NCI-H2107 (cell line): ENCODE measurements around the gene PLCB3.

Experiments
- DNase-seq: peaks from one replicate; lab custom pipeline; 2025; lab: John Stamatoyannopoulos, UW

PLCB3 gene

DNA sequence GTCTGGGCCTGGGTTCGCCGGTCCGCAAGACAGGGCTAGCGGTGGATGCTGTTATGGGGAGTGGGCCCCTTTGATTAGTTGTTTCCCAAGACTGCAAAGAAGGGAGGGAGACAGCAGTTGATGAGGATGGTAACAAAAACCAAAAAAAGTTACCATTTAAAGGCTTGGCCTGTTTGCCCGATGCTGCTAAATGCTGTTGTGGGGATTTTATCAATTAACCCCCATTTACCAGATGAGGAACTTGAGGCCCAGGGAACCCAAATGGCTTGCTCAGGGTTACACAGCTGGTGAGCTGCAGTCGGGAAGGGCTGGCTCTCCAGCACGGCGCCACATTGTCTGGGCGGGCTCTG, 28.7 kb upstream of the PLCB3 start:
- no peak for DNase-seq

DNA sequence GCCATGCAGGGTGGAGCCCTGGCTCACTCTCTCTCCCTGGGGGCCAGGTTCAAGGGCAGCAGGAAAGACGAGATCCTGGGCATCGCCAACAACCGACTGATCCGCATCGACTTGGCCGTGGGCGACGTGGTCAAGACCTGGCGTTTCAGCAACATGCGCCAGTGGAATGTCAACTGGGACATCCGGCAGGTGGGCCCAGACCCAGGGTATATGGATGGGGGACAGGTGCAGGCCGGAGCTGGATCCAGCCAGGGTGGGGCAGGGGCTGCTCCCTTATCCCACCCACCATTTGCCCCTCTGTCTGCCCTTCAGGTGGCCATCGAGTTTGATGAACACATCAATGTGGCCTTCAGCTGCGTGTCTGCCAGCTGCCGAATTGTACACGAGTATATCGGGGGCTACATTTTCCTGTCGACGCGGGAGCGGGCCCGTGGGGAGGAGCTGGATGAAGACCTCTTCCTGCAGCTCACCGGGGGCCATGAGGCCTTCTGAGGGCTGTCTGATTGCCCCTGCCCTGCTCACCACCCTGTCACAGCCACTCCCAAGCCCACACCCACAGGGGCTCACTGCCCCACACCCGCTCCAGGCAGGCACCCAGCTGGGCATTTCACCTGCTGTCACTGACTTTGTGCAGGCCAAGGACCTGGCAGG, 28.2 kb upstream of the PLCB3 start:
- no peak for DNase-seq

DNA sequence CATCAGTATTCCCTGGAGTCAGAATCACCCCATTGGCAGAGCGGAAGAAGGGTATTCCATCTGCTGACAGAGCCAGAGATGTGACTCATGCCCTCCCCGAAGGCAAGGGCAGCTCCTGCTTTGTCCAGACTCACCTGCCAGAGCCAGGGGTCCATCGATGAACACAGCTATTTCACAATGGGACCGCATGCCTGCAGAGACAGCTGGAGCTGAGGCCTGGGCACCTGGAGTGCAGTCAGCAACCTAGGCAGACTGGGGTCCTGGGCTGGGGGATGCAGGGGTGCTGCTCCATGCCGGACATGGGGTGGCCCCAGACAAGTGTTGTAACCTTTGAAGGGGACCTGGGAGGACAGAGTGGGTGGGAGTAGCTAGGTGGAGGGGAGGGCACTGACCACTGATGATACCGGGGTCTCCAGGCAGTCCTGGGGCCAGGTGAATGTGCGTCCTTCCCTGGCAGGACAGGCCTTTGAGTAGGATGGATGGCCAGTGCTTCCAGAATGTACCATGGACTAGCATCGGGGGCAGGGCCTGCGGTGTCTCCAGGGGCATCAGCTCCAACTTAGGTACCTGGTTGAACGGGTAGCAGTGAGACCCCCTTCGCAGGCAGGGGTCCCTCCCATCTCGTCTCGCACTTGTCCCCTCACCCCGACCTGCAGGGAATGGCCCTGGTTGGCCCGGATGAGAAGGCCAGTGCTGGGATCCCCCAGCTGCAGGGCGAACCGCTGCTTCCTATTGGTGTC, 27.0 kb upstream of the PLCB3 start:
- no peak for DNase-seq

DNA sequence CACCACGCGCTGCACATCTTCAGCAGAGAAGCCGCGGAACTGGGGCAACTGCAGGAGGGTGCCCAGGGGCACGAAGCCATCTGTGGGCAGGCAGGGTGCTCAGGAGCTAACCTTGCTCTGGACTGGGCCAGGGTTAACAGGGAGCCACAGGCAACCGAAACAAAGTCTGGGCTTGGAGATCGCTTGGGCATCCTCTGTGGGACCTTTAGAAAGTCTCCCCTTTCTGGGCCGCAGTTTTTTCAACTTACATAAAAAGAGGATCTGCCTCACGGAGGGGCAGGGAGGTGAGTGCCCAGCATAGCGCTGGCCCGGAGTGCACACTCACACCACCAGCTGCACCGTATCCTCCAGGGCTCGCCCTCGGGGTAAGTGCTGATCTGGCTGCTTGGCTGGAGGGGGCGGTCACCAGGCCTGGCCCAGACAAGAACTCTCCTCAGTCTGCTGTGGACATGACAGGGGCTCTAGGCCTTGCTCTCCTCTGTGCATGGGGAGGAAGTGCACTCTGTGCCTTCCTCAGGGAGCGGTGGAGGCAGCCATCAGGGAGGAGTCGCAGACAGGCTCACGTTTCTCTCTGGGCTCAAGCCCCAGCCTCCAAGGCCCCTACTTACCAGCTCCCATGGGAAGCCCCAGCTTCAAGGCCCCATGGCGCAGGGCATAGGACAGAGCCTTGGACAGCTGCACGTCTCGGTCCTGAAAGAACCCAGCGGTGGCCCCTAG, 26.3 kb upstream of the PLCB3 start:
- no peak for DNase-seq

DNA sequence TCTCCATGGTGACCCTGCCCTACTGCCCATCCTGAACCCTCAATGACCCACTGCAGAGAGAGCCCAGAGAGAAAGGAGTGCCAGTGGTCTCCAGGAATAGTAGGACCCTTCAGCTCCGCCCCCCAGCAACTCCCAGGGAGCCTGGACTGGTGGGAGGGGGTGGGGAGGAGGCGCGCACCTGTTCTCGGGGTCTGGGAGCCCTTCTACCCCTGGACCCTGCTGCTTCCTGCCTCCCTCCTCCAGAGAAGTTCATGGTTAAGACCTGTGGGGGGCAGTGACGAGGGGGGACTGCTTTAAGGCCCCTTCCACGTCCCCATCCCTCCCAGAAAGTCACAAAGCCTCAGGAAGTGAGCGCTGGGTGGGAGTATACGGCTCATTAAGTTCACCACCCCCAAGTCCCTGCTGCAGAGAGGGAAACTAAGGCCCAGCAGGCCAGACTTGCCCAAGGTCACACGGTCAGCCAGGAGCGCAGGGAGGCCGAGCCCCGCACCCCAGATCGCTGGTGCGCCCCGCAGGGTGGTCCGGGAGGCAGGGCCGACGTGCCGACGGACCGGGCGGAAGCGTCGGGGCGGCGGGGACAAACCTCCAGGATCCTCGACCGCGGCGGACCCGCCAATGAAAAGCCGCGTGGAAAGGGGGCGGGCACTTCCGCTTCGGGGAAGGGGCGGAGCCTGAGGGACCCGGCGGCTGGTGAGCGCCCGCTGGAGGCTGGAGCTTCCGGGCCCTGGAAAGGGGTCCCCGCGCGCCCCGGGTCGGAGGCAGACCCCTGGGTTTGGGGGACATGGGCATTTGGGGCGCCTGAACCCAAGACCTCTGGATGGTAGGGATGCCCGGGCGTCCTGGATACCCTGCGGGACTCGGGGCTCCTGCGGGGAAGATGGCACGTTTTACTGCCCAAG, 25.5 kb upstream of the PLCB3 start, which contains the start of the genes NUDT22 and TRPT1:
NUDT22 (plus strand) TSS at position 667 of the 899 bp plus-strand sequence. CDS start 379 bp downstream, outside the sequence.
TRPT1 (minus strand) TSS at position 579 of the 899 bp plus-strand sequence; CDS start at position 253, 326 bp downstream.
- peak; percentile 67 for DNase-seq

DNA sequence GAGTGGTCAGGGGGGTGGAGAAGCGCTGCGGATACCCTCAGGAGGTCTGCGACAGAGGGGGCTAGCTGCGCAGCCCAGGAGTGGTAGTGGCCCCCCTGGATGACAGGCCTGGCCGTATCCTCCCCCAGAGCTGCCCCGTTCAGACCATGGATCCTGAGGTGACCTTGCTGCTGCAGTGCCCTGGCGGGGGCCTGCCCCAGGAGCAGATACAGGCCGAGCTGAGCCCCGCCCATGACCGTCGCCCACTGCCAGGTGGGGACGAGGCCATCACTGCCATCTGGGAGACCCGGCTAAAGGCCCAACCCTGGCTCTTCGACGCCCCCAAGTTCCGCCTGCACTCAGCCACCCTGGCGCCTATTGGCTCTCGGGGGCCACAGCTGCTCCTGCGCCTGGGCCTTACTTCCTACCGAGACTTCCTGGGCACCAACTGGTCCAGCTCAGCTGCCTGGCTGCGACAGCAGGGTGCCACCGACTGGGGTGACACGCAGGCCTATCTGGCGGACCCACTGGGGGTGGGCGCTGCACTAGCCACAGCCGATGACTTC, 24.8 kb upstream of the PLCB3 start:
- DNase-seq = no peak

DNA sequence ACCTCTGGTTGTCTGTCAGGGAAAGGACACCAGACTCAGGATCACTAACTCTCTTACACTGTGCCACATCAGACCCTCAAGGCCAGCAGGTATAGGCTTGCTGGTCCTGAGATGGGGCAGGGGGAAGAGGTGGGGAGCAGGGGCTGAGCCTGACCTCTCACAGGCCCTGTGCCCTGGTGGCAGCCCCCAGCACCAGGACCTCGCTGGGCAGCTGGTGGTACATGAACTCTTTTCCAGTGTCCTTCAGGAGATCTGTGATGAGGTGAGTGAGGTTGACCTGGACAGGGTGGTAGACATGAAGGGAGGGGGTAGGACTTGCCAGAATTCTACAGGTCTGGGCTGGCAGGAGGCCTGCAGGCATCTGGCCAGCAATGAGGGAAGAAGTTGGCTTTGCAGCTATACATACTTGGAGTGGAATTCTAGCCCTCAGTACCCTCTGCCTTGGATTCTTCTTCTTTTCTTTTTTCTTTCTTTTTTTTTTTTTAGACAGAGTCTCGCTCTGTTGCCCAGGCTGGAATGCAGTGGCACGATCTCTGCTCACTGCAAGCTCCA, 23.8 kb upstream of the PLCB3 start:
- DNase-seq = no peak

DNA sequence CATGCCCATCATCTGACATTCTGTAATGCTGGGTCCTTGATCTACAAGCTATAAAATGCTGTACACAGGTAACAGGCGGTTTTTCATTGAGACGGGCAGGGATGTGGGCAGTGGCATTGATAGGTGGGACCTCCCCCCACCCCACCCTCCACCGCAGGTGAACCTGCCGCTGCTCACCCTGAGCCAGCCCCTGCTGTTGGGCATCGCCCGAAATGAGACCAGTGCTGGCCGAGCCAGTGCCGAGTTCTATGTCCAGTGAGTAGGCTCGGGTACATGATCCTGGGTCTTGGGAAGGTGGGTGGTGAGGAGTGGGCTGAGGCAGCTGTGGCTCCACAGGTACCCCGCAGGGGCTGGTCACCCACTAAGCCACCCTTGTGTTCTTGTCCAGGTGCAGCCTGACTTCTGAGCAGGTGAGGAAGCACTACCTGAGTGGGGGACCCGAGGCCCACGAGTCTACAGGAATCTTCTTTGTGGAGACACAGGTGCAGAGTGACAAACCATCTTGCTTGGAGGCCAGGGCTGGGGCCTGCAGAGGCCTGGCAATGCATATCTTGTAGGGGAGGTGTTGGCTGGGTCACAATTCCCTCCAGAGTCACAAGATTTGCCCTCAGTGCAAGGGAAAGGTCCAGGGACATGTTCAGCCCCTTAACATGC, 22.1 kb upstream of the PLCB3 start:
- no peak for DNase-seq

DNA sequence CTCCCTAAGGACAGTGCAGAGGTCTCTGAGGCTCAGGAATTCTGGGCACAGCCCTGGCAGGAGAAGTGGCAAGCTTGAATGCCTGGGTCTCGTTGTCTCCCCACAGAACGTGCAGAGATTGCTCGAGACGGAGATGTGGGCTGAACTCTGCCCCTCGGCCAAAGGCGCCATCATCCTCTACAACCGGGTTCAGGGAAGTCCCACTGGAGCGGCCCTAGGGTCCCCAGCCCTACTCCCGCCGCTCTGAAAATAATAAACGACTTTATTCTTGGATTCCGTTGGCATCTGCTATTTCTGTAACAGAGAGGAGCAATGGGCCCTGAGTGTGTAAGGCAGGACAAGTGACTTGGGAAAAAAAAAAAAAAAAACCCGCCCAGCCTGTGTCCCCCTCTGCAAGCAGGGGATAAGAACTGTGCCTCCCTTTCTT, 21.6 kb upstream of the PLCB3 start:
- no peak for DNase-seq

DNA sequence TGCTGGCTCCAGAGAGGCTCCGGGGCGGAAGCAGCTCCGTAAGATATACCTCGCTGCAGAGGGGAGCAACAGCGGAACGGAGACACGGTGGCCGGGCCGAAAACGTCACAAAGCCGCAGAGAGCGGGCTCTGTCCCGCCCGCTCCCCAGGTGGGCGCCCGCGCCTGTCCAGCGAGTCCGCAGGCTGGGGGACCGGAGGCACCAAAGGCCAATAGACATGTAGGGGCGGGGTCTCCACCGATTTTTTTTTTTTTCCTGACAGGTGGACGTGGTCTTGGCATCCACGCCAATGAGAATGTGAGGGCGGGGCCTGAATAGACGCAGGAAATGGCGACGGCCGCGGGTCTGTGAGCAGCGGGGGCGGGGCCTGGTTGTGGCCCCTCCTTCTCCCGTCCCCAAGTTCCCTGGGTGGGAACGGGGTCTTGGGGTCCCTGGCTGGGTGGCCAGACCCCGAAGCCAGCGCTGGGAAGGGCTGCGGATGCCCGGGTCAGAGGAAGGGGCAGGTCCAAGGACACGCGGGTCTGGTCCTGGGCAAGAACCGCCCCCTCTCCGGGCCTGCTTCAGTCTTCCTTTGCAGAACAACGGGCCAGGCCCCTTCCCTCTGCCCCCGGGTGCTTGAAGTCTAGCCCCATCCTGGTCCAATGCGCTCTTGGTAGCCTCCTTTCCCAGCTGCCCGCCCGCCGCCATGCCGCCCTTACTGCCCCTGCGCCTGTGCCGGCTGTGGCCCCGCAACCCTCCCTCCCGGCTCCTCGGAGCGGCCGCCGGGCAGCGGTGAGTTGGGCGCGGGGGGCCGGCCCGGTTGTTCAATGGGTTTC, 21.0 kb upstream of the PLCB3 start, which contains the start of gene DNAJC4:
DNAJC4 (plus strand) TSS at position 378 of the 814 bp plus-strand sequence; CDS start at position 685, 307 bp downstream.
- peak; percentile 92 for DNase-seq

DNA sequence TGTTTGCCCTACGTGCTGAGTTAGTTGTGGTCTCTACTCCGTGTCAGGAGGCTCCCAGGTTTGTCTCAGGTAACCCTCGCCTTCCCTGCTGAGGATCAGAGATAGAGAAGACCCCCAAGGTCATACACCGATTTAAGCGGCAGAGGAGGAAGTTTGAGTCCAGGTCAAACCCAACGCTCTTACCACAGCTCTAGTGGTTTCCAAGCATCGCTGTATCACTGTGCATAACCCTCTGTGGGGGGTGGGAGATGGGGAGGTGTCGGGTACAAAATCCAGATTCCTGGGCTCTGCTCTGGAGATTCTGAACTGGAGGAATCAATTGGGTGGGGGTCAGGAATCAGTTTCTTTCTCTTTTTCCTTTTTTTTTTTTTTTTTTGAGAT, 20.4 kb upstream of the PLCB3 start:
- no peak for DNase-seq

DNA sequence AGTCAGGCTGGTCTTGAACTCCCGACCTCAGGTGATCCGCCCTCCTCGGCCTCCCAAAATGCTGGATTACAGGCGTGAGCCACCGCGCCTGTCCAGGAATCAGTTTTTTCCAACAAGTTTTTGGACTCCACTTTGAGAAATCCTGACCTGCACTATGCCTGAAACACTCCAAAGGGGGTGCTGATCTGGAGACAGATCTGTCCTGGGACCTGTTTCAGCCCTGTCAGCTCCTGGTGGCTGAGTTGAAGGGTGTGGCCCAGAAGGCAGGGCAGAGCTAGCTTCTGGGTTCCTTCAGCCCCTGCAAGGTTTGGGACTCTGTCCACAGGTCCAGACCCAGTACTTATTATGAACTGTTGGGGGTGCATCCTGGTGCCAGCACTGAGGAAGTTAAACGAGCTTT, 19.8 kb upstream of the PLCB3 start:
- no peak for DNase-seq

DNA sequence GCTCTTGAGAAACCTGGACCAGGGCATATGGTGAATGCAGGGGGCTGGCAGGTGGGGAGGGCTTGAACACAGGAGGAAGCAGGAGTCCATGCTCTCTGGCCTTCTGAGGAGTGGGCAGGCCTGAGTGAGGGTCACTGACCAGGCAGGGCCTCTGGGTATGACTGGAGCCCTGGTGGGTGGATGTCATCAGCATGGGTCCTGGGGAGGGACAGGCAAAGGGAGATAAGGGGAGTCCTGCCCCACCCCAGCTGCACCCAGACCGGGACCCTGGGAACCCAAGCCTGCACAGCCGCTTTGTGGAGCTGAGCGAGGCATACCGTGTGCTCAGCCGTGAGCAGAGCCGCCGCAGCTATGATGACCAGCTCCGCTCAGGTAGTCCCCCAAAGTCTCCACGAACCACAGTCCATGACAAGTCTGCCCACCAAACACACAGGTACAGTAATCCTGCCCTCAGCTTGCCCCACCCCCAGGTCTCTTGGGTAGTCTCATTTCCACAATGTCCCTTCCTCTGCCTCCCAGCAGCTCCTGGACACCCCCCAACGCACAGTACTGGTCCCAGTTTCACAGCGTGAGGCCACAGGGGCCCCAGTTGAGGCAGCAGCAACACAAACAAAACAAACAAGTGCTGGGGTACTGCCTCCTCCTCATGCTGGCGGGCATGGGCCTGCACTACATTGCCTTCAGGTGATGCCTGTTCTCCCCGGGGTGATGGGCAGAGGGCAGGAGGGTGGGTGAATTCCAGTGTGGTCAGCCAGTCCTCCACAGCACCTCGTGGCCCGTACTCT, 19.0 kb upstream of the PLCB3 start:
- no peak for DNase-seq

DNA sequence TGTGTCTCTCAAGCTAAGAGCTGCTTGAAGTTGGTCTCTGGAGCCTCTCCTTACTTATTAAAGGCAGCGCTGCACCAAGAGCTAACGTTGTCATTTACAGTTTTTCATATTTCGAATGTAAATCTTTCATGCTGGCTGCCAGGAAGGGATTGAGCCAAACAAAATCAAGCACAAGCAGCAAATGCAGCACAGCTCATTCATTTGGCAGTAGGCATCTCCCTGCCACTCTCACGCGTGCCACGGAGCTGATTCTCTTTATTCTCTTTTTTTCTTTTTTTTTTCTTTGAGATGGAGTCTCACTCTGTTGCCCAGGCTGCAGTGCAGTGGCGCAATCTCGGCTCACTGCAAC, 18.4 kb upstream of the PLCB3 start:
- no peak for DNase-seq

DNA sequence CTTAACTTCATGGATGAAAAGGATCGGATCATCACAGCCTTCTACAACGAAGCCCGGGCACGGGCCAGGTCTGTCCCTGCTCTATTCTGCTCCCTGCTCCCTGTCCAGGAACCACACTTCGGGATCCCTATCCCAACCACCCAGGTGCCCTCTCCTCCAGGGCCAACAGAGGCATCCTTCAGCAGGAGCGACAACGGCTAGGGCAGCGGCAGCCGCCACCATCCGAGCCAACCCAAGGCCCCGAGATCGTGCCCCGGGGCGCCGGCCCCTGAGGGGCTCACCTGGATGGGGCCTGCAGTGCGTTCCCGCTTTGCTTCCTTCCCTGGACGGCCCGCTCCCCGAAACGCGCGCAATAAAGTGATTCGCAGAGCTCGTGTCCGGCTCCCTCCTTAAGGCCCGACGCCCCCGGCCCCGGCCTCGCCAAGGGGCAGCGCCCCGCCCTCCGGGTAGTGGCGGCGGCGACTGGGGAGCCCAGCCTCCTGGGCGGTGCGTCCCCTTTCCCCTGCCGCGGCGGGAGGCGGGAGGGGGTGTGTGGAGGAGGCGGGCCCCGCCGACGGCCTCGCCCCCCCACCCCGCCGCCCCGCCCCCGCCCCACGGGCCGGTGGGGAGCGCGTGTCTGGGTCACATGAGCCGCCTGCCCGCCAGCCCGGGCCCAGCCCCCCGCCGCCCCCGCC, 17.3 kb upstream of the PLCB3 start, which contains the start of gene VEGFB:
VEGFB (plus strand) TSS at position 672 of the 674 bp plus-strand sequence. CDS start 250 bp downstream, outside the sequence.
- DNase-seq = no peak

DNA sequence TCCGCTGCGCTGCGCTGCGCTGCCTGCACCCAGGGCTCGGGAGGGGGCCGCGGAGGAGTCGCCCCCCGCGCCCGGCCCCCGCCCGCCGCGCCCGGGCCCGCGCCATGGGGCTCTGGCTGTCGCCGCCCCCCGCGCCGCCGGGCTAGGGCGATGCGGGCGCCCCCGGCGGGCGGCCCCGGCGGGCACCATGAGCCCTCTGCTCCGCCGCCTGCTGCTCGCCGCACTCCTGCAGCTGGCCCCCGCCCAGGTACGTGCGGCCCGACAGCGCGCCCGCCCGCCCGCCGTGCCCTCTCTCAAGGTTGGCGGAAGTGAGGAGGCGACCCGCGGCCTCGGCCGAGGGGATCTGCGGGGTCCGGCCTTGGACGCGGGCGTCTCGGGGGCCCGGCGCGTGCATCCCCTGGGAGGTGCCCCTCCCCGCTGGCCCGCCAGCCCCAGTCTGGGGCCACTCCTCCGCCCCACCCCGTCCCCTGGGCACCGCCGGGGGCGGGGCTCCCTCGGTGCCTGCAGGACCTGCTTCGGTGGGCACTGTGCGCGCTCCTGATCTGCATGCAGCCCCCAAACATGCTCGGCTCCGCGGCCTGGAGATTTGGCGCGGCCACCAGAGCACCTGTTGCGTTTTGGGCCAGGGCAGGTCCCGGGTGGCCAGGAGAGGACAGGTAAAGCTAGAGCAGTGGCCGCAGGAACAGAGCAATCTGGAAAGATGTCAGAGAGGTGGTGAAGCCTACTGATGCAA, 16.5 kb upstream of the PLCB3 start:
- DNase-seq = no peak

DNA sequence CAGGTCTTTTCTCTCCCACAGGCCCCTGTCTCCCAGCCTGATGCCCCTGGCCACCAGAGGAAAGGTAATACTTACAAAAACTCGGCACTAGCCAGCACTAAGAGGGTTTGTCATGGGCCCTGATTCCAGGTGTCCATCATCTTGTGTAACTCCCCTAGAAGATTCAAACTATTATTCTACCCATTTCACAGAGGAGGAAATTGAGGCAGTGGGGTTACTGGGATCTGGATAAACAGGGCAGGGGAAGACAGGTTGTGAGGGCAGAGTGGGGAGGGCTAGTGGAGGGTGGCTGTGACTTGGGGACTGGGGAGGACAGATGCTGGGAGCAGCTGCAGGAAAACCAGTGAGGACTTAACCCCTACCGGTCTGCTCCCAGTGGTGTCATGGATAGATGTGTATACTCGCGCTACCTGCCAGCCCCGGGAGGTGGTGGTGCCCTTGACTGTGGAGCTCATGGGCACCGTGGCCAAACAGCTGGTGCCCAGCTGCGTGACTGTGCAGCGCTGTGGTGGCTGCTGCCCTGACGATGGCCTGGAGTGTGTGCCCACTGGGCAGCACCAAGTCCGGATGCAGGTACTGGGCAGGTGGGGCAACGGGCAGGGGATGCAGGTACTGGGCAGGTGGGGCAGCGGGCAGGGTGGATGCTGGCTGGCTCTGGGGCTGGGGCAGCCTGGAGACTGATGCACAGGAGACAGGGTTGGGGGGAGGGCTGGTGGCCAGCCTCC, 15.7 kb upstream of the PLCB3 start:
- no peak for DNase-seq
